Measurements from ENCODE around the gene TENT4A. TPM values are rescaled to one million over a fixed set of nuclear protein-coding genes. Genes with fewer than 3 reads are reported as not detected.

Gene TENT4A
- total and polyA plus RNA-seq, 10 donors: 7.1 to 44.8 (median 33.0) TPM

DNA sequence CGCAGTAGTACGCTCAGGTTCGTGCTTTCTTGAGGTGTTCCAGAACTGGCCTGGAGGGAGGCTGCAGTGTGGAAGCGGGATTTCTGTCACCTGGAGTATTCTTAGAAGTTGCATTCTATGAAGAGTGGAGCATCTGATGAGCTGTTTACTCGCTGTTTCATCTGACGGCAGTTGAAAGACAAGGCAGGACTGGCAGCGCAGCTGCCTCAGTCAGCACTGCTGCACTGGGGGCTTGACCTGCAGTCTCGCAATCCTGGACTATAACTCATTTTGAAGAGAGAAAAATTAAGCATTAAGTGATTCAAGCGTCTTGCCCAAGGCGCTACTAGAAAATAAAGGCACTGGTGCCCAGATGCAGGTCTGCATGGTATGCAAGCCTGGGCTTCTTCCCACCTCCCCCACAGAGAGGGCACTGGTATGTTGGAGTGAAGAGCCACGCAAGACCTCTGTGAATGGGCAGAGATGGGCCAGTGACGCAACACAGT is 10.6 kb downstream of the TENT4A start:
- no peak for DNase-seq
- Histone ChIP-seq H3K4me3 (no peak overlapping the region), H3K27me3 (replicated peaks in 1 of 7) (no peaks in the 10 kb centered on the region), H3K9me3 (no peaks in the 10 kb centered on the region), H3K27ac (peak overlapping the region in 1 of 8 donors; percentile 82), H3K36me3 (peaks cover 0 to 43% (median 2%) of the 10 kb centered on the region in 6 donors), H3K4me1 (peaks cover 22 to 100% (median 78%) of the 10 kb centered on the region in 6 donors)
- TF ChIP-seq POLR2AphosphoS5 (IDR thresholded peaks at IDR 0.05): no peak
- no peak for TF ChIP-seq POLR2A (IDR thresholded peaks at IDR 0.05)
- TF ChIP-seq CTCF (IDR thresholded peaks at IDR 0.05 in 8 of 11, conservative IDR thresholded peaks at IDR 0.05 in 3 of 11): no peak
- WGBS, 5 donors: 88 to 92% (median 89%) methylated on average over 12 of the region's 12 CpGs
- intact Hi-C loops (cut with DNase I; ENCODE audit: low total_unique reads): no loop called here

- TF ChIP-seq CTCF (IDR thresholded peaks at IDR 0.05 in 8 of 11, conservative IDR thresholded peaks at IDR 0.05 in 3 of 11): no peak
- intact Hi-C loops (cut with DNase I; ENCODE audit: low total_unique reads): no loop called here
- Histone ChIP-seq H3K27me3 (replicated peaks in 1 of 7) (no peaks in the 10 kb centered on the region), H3K4me1 (peaks cover 27 to 100% (median 80%) of the 10 kb centered on the region in 6 donors), H3K9me3 (no peaks in the 10 kb centered on the region), H3K27ac (no peak overlapping the region), H3K4me3 (no peak overlapping the region), H3K36me3 (peaks cover 0 to 39% (median 2%) of the 10 kb centered on the region in 6 donors)
- WGBS, 5 donors: 84 to 93% (median 88%) methylated on average over 8 of the region's 8 CpGs
- no peak for DNase-seq
Measured at GRCh38 chr5:6724321-6724929, 11.2 kb downstream of the TENT4A start.

GRCh38 chr5:6725421-6725820 is 12.2 kb downstream of the TENT4A start:
- Histone ChIP-seq H3K27me3 (replicated peaks in 1 of 7) (no peaks in the 10 kb centered on the region), H3K4me3 (no peak overlapping the region), H3K36me3 (peaks cover 0 to 42% (median 2%) of the 10 kb centered on the region in 6 donors), H3K9me3 (no peaks in the 10 kb centered on the region), H3K4me1 (peaks cover 35 to 100% (median 80%) of the 10 kb centered on the region in 6 donors), H3K27ac (no peak overlapping the region)
- no peak for DNase-seq
- 86 to 90% (median 89%) methylated on average over 4 of the region's 4 CpGs for WGBS, 5 donors
- intact Hi-C loops (cut with DNase I; ENCODE audit: low total_unique reads): no loop called here
- TF ChIP-seq POLR2AphosphoS5 (IDR thresholded peaks at IDR 0.05) (no peak), CTCF (IDR thresholded peaks at IDR 0.05 in 8 of 11, conservative IDR thresholded peaks at IDR 0.05 in 3 of 11) (no peak), POLR2A (IDR thresholded peaks at IDR 0.05) (no peak)

DNA sequence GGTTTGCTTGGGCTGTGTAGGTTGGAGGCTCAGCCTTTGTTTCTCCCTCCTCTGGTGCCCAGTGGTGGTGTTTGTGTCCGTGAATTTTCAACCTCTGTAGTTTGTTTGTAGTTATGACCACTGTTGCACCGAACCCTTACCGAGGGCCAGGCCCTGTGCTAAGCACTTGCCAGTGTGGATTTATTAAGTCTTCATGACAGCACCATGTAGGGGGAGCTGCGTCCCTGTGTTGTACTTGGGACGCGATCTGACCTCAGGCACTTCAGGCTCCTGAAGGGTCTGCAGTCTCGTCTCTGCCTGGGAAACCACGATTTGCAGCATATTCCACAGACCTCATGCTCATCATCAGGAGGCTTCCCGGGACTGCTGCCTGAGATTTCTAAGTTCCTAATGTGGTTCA is 12.8 kb downstream of the TENT4A start:
- intact Hi-C loops (cut with DNase I; ENCODE audit: low total_unique reads): no loop called here
- 83 to 92% (median 91%) methylated on average over 9 of the region's 9 CpGs for WGBS, 5 donors
- DNase-seq: no peak
- Histone ChIP-seq H3K27me3 (replicated peaks in 1 of 7) (no peaks in the 10 kb centered on the region), H3K36me3 (peaks cover 0 to 42% (median 2%) of the 10 kb centered on the region in 6 donors), H3K4me1 (peaks cover 35 to 100% (median 79%) of the 10 kb centered on the region in 6 donors), H3K27ac (no peak overlapping the region), H3K9me3 (no peaks in the 10 kb centered on the region), H3K4me3 (no peak overlapping the region)
- no peak for TF ChIP-seq POLR2AphosphoS5 (IDR thresholded peaks at IDR 0.05)
- TF ChIP-seq CTCF (IDR thresholded peaks at IDR 0.05 in 8 of 11, conservative IDR thresholded peaks at IDR 0.05 in 3 of 11): no peak
- no peak for TF ChIP-seq POLR2A (IDR thresholded peaks at IDR 0.05)
